ENCODE results near the gene SPRTN. TPM values are rescaled to one million over a fixed set of nuclear protein-coding genes. Genes with fewer than 3 reads are reported as not detected.
A peak's percentile ranks its signal among the peaks of the same experiment; 100 is the strongest.

SPRTN gene
- total and polyA plus RNA-seq, 2 experiments from 2014 or later, result 9.1 to 25.0 TPM

DNA sequence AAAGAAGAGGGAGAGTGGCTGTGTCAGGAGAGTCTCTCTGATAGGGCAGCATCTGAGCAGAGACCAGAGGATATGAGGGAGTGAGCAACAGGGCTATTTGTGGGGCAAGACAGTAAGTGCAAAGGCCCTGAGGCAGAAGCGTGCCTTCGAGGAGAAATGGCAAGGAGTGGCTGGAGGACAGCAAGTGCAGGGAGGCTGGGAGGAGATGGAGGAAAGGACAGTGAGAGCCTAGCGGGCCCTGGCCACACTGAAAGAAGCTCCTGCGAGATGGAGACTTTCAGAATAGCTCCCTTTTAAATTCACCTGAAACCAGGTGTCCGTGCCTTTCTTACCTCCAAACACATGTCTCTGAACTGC lies 25.7 kb upstream of the SPRTN start:
- H3K36me3 ChIP-seq (ENCODE audit: insufficient read depth), result no peaks in the 10 kb centered on the region
- no peak overlapping the region for H3K4me2 ChIP-seq
- DNase-seq (ENCODE audit: low spot score), result no peak
- no peaks in the 10 kb centered on the region for H4K20me1 ChIP-seq (replicated peaks; ENCODE audit: insufficient read depth)
- no peaks in the 10 kb centered on the region for H3K9me3 Mint-ChIP-seq
- H3K27ac Mint-ChIP-seq, result no peak overlapping the region
- no peak overlapping the region for H2AFZ ChIP-seq
- H3K4me3 ChIP-seq, result no peak overlapping the region
- ATAC-seq, result no peak
- no peaks in the 10 kb centered on the region for H3K4me1 Mint-ChIP-seq
- H3K27me3 ChIP-seq (ENCODE audit: insufficient read depth), result no peaks in the 10 kb centered on the region
- TF ChIP-seq EZH2phosphoT487 (IDR thresholded peaks at IDR 0.05; ENCODE audit: unreplicated experiment) (no peak), ZNF331 (CRISPR knock-in tag; IDR thresholded peaks at IDR 0.05; ENCODE audit: low read depth) (no peak), POLR2AphosphoS5 (IDR thresholded peaks at IDR 0.05; ENCODE audit: low read depth) (no peak)
- H3F3A ChIP-seq (replicated peaks; ENCODE audit: low read depth), result no peaks in the 10 kb centered on the region
- no peak overlapping the region for H3K27ac ChIP-seq (ENCODE audit: low read depth)
- peaks cover 4% of the 10 kb centered on the region for H3K27me3 Mint-ChIP-seq (ENCODE audit: insufficient read depth, low read depth, poor library complexity)
- H3K9me2 ChIP-seq (ENCODE audit: insufficient read depth), result no peaks in the 10 kb centered on the region
- no peak overlapping the region for H3K4me3 Mint-ChIP-seq
- H3K36me3 Mint-ChIP-seq (ENCODE audit: low read depth), result no peaks in the 10 kb centered on the region
- H3K4me1 ChIP-seq (ENCODE audit: insufficient read depth), result no peaks in the 10 kb centered on the region
- H3K79me2 ChIP-seq (replicated peaks; ENCODE audit: insufficient read depth), result no peaks in the 10 kb centered on the region

GRCh38 chr1:231313661-231314060 lies 24.4 kb upstream of the SPRTN start:
- no peak overlapping the region for H3K4me3 Mint-ChIP-seq

GRCh38 chr1:231315887-231316286 lies 22.2 kb upstream of the SPRTN start:
- no peaks in the 10 kb centered on the region for H4K20me1 ChIP-seq (replicated peaks; ENCODE audit: insufficient read depth)
- H3K4me3 ChIP-seq, result no peak overlapping the region
- Mint-ChIP-seq H3K4me1 (no peaks in the 10 kb centered on the region), H3K4me3 (no peak overlapping the region), H3K27ac (no peak overlapping the region), H3K9me3 (no peaks in the 10 kb centered on the region), H3K27me3 (ENCODE audit: insufficient read depth, low read depth, poor library complexity) (peaks cover 3% of the 10 kb centered on the region), H3K36me3 (ENCODE audit: low read depth) (no peaks in the 10 kb centered on the region)
- no peaks in the 10 kb centered on the region for H3K36me3 ChIP-seq (ENCODE audit: insufficient read depth)
- no peak overlapping the region for H2AFZ ChIP-seq
- no peaks in the 10 kb centered on the region for H3K27me3 ChIP-seq (ENCODE audit: insufficient read depth)
- no peaks in the 10 kb centered on the region for H3K79me2 ChIP-seq (replicated peaks; ENCODE audit: insufficient read depth)
- H3K27ac ChIP-seq (ENCODE audit: low read depth), result no peak overlapping the region
- DNase-seq (ENCODE audit: low spot score) (peak; percentile 86), ATAC-seq (peak; percentile 100)
- no peaks in the 10 kb centered on the region for H3K9me2 ChIP-seq (ENCODE audit: insufficient read depth)
- H3K4me1 ChIP-seq (ENCODE audit: insufficient read depth), result no peaks in the 10 kb centered on the region
- H3F3A ChIP-seq (replicated peaks; ENCODE audit: low read depth), result no peaks in the 10 kb centered on the region
- H3K4me2 ChIP-seq, result no peak overlapping the region
- TF ChIP-seq EZH2 (IDR thresholded peaks at IDR 0.05; ENCODE audit: low read depth, unreplicated experiment) (no peak), EZH2phosphoT487 (IDR thresholded peaks at IDR 0.05; ENCODE audit: unreplicated experiment) (no peak), ZNF114 (CRISPR knock-in tag; IDR thresholded peaks at IDR 0.05) (no peak), CTCF (conservative IDR thresholded peaks at IDR 0.05; ENCODE audit: low read depth in 2 of 2) (peak; percentile 72 to 89), ETS1 (IDR thresholded peaks at IDR 0.05) (no peak), ZNF331 (CRISPR knock-in tag; IDR thresholded peaks at IDR 0.05; ENCODE audit: low read depth) (no peak), NANOG (IDR thresholded peaks at IDR 0.05; ENCODE audit: borderline replicate concordance) (no peak), POLR2AphosphoS5 (IDR thresholded peaks at IDR 0.05; ENCODE audit: low read depth) (no peak)

More at GRCh38 chr1:231313661-231314060, 24.4 kb upstream of the SPRTN start:
- H4K20me1 ChIP-seq (replicated peaks; ENCODE audit: insufficient read depth), result no peaks in the 10 kb centered on the region
- no peaks in the 10 kb centered on the region for H3K9me3 Mint-ChIP-seq
- ATAC-seq (no peak), DNase-seq (ENCODE audit: low spot score) (no peak)
- no peak for TF ChIP-seq POLR2AphosphoS5 (IDR thresholded peaks at IDR 0.05; ENCODE audit: low read depth)
- no peaks in the 10 kb centered on the region for H3K4me1 ChIP-seq (ENCODE audit: insufficient read depth)
- no peak overlapping the region for H2AFZ ChIP-seq
- no peaks in the 10 kb centered on the region for H3K36me3 ChIP-seq (ENCODE audit: insufficient read depth)
- no peaks in the 10 kb centered on the region for H3K4me1 Mint-ChIP-seq
- H3F3A ChIP-seq (replicated peaks; ENCODE audit: low read depth), result no peaks in the 10 kb centered on the region
- no peaks in the 10 kb centered on the region for H3K27me3 ChIP-seq (ENCODE audit: insufficient read depth)
- H3K36me3 Mint-ChIP-seq (ENCODE audit: low read depth), result no peaks in the 10 kb centered on the region
- H3K27ac ChIP-seq (ENCODE audit: low read depth), result no peak overlapping the region
- no peak overlapping the region for H3K27ac Mint-ChIP-seq
- H3K9me2 ChIP-seq (ENCODE audit: insufficient read depth), result no peaks in the 10 kb centered on the region
- H3K4me2 ChIP-seq, result no peak overlapping the region
- H3K27me3 Mint-ChIP-seq (ENCODE audit: insufficient read depth, low read depth, poor library complexity), result peaks cover 4% of the 10 kb centered on the region
- H3K79me2 ChIP-seq (replicated peaks; ENCODE audit: insufficient read depth), result no peaks in the 10 kb centered on the region
- H3K4me3 ChIP-seq, result no peak overlapping the region
